Mucosa of descending colon (tissue), 3 donors: Measurements from ENCODE around the gene DNAH17. TPM values are rescaled to one million over a fixed set of nuclear protein-coding genes. Genes with fewer than 3 reads are reported as not detected.

Experiments
- ATAC-seq: fragments of 200-7000 bp; cut with Tn5 transposase; one replicate; pipeline ENCODE4 v1.9.1; 2020; ENCODE audit warnings: mild to moderate bottlenecking, moderate library complexity
- DNase-seq, 3 donors: peaks; one replicate each; pipeline ENCODE4 v3.0.0-alpha.2; 2020
- H3K36me3 ChIP-seq: fragments of 200-600 bp; one replicate; pipeline ENCODE4 v1.8.0; 2021; ENCODE audit warnings: low read depth, mild to moderate bottlenecking
- H3K4me1 ChIP-seq: fragments of 200-600 bp; one replicate; pipeline ENCODE4 v1.8.0; 2021; ENCODE audit warnings: low read depth, mild to moderate bottlenecking
- H3K4me3 ChIP-seq: fragments of 200-600 bp; one replicate; pipeline ENCODE4 v1.8.0; 2021; ENCODE audit warnings: mild to moderate bottlenecking
- H3K9me3 ChIP-seq: fragments of 200-600 bp; one replicate; pipeline ENCODE4 v1.8.0; 2021; ENCODE audit warnings: mild to moderate bottlenecking
- intact Hi-C, 2 donors: fragments of 100-400 bp; cut with DNase I in 1 of 2; cut with micrococcal nuclease in 1 of 2; formaldehyde crosslinking; loops; one replicate each; pipeline versions ENCODE4 v1.11.0 to v1.11.1; 2022; cut with DNase I, micrococcal nuclease
- total RNA-seq, 3 donors: library from RNA; stranded (reverse); fragmentation: NEBNext Ultra II Directional in 2 of 3; extraction: Animal tissue kit (Norgen Biotek cat#: 25700) in 2 of 3; gene quantifications; one replicate each; pipeline versions ENCODE4 v1.2.1 to v1.2.4, GENCODE V29; 2021 to 2023
- TF ChIP-seq, protein P1 (sequence below): fragments of 200-600 bp; IDR thresholded peaks from one replicate; pipeline ENCODE4 v1.8.0; 2022; ENCODE audit warnings: antibody characterized with exemption, mild to moderate bottlenecking
- donor health status: DM: no; HTN: no; CAD: no; lungs with moderate emphysema.
- donor health status: DM: no; HTN: no; CAD: no.
- donor health status: DM: no; HTN: yes; CAD: no.

Gene DNAH17
- total RNA-seq, 3 donors from 2014 or later, result 0.06 to 0.17 TPM; not detected in 1

- H3K9me3 ChIP-seq, result no peaks in the 10 kb centered on the region
- no peak overlapping the region for H3K4me3 ChIP-seq
- peak in 1 of 3 donors; percentile 20 for DNase-seq
- no peak for ATAC-seq
- H3K36me3 ChIP-seq, result no peaks in the 10 kb centered on the region
- TF ChIP-seq, protein P1, sequence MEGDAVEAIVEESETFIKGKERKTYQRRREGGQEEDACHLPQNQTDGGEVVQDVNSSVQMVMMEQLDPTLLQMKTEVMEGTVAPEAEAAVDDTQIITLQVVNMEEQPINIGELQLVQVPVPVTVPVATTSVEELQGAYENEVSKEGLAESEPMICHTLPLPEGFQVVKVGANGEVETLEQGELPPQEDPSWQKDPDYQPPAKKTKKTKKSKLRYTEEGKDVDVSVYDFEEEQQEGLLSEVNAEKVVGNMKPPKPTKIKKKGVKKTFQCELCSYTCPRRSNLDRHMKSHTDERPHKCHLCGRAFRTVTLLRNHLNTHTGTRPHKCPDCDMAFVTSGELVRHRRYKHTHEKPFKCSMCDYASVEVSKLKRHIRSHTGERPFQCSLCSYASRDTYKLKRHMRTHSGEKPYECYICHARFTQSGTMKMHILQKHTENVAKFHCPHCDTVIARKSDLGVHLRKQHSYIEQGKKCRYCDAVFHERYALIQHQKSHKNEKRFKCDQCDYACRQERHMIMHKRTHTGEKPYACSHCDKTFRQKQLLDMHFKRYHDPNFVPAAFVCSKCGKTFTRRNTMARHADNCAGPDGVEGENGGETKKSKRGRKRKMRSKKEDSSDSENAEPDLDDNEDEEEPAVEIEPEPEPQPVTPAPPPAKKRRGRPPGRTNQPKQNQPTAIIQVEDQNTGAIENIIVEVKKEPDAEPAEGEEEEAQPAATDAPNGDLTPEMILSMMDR, result no peak
- H3K4me1 ChIP-seq, result no peaks in the 10 kb centered on the region
- intact Hi-C loops, result loop anchor here in 1 of 2 donors (10.0 kb wide), 1 partner anchor 174 kb away; no protein-coding TSS in a partner anchor
Measured at GRCh38 chr17:78428836-78429617, 148.2 kb downstream of the DNAH17 start.

DNA sequence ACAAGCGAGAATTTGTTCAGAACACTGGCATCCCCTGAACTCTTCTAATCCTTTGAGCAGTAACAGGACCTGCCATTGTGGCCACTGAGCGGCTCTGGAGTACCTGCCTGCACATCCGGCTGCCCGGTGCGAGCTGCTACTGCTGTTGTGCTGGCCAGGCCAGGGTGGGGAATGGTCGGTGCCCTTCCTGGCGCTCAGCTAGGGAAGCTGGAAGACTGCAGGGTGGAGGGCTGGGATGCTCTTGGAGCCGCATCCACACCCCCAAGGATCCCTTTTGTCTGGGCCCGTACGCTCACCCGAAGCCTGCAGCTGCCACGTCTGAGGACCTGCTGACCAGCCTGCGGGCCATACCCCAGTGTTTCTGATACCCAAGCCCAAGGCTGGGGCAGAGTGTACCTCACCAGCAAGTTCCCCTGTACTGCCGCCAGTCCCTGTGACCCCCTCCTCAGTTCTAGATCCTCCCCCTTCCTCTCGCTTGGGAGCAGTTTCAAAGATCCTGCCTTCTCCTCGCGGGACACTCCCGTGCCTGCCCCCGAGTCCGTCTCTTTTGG is 149.1 kb downstream of the DNAH17 start:
- intact Hi-C loops, result loop anchor here in 1 of 2 donors (10.0 kb wide), 1 partner anchor 173 kb away; no protein-coding TSS in a partner anchor

GRCh38 chr17:78427140-78427539 is 150.1 kb downstream of the DNAH17 start:
- no peak for ATAC-seq
- TF ChIP-seq, protein P1, result no peak
- no peaks in the 10 kb centered on the region for H3K36me3 ChIP-seq
- no peak overlapping the region for H3K4me3 ChIP-seq
- intact Hi-C loops, result loop anchor here in 1 of 2 donors (10.0 kb wide), 1 partner anchor 172 kb away; no protein-coding TSS in a partner anchor
- H3K9me3 ChIP-seq, result no peaks in the 10 kb centered on the region
- DNase-seq, result no peak
- no peaks in the 10 kb centered on the region for H3K4me1 ChIP-seq

More for the DNA sequence above, 149.1 kb downstream of the DNAH17 start:
- ATAC-seq (no peak), DNase-seq (no peak)
- H3K36me3 ChIP-seq, result no peaks in the 10 kb centered on the region
- TF ChIP-seq, protein P1, result no peak
- no peak overlapping the region for H3K4me3 ChIP-seq
- H3K4me1 ChIP-seq, result no peaks in the 10 kb centered on the region
- no peaks in the 10 kb centered on the region for H3K9me3 ChIP-seq

DNA sequence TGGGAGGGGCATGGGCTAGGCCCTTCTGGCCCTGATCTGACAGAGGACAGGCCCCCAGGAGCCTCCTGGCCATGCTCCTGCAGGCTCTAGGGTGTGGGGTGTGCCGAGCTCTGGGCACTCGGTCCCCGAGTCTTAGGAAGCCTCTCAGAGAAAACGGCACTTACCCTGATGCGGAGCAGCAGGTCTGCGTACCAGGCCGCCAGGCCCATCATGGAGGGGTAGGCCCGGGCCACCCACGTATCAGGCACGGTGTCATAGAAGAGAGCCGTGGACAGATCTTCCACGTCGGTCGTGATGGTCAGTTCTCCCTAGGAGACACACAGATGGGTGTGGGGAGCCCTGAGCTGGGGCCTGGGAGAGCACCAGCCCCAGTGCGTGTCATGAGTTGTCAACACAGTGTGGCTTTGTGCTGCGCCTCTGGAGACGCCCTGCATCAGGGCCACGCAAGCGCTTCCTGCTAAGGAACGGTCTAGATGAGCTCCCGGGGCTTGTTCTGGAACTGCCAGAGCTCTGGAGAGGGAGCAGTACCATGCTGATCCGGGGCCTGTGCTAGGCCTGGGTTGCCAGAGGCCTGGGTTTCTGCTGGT is 150.8 kb downstream of the DNAH17 start:
- Histone ChIP-seq H3K36me3 (no peaks in the 10 kb centered on the region), H3K9me3 (no peaks in the 10 kb centered on the region), H3K4me1 (no peaks in the 10 kb centered on the region), H3K4me3 (no peak overlapping the region)
- intact Hi-C loops, result loop anchor here in 1 of 2 donors (10.0 kb wide), 1 partner anchor 172 kb away; no protein-coding TSS in a partner anchor
- TF ChIP-seq, protein P1, result no peak
- ATAC-seq (no peak), DNase-seq (no peak)

DNA sequence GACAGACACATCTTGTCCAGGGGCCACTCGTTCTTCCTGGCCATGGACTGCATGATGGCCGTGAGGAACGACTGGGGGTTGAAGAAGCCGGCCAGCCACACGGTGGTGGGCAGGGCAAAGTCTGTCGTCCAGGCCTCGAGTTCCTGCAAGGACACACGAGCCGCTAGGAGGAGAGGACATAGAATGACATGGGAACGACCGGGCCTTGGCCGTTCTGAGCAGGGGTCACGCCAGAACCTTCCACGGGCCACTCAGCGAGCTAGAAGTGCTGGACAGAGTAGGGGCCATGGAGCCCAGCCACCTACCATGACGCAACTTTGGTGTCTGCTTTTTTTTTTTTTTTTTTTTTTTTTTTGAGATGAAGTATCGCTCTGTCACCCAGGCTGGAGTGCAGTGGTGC is 151.8 kb downstream of the DNAH17 start:
- Histone ChIP-seq H3K9me3 (no peaks in the 10 kb centered on the region), H3K4me1 (no peaks in the 10 kb centered on the region), H3K4me3 (no peak overlapping the region), H3K36me3 (no peaks in the 10 kb centered on the region)
- no peak for ATAC-seq
- TF ChIP-seq, protein P1, result no peak
- intact Hi-C loops, result loop anchor here in 1 of 2 donors (10.0 kb wide), 1 partner anchor 171 kb away; no protein-coding TSS in a partner anchor
- no peak for DNase-seq
